Suprapubic skin (tissue), 4 donors: ENCODE data around the gene MINK1. TPM values are rescaled to one million over a fixed set of nuclear protein-coding genes. Genes with fewer than 3 reads are reported as not detected.

ENCODE experiments used
- DNase-seq, 2 donors: peaks; one replicate each; pipeline ENCODE4 v3.0.0-alpha.2; 2019; ENCODE audit warnings: low spot score in 2 of 2
- H3K27ac ChIP-seq: fragments of 200-600 bp; sonication (generic); one replicate; pipeline ENCODE4 v1.5.1; 2019
- H3K27me3 ChIP-seq: fragments of 200-600 bp; sonication (generic); one replicate; pipeline ENCODE4 v1.5.1; 2019
- H3K36me3 ChIP-seq: fragments of 200-600 bp; sonication (generic); one replicate; pipeline ENCODE4 v1.5.1; 2019
- H3K4me1 ChIP-seq: fragments of 200-600 bp; sonication (generic); one replicate; pipeline ENCODE4 v1.5.1; 2019
- H3K4me3 ChIP-seq: fragments of 200-600 bp; sonication (generic); one replicate; pipeline ENCODE4 v1.5.1; 2019; ENCODE audit warnings: mild to moderate bottlenecking
- H3K9me3 ChIP-seq: fragments of 200-600 bp; sonication (generic); one replicate; pipeline ENCODE4 v1.5.1; 2019
- CTCF ChIP-seq, 2 donors: fragments of 200-600 bp in 1 of 2; fragments of 450-650 bp in 1 of 2; sonication (generic) in 1 of 2; IDR thresholded peaks; one replicate each; pipeline ENCODE4 v1.5.1; 2016 to 2019; ENCODE audit warnings: antibody characterized with exemption in 2 of 2, mild to moderate bottlenecking in 1 of 2, moderate library complexity in 1 of 2
- EP300 ChIP-seq: sonication (generic); formaldehyde crosslinking; IDR thresholded peaks from one replicate; pipeline ENCODE4 v1.6.1; 2017; ENCODE audit warnings: antibody characterized with exemption
- POLR2A ChIP-seq, 2 donors: fragments of 450-650 bp; IDR thresholded peaks; one replicate each; pipeline ENCODE4 v1.6.1; 2017; ENCODE audit warnings: antibody characterized with exemption in 2 of 2, mild to moderate bottlenecking in 2 of 2, moderate library complexity in 2 of 2
- POLR2AphosphoS5 ChIP-seq, 3 donors: sonication (generic); formaldehyde crosslinking; IDR thresholded peaks; one replicate each; pipeline ENCODE4 v1.6.1; 2017; ENCODE audit warnings: antibody characterized with exemption in 3 of 3
- WGBS: methylation state at CpG from one replicate; pipeline ENCODE4 v1.1.5; 2018; 5-methylcytosine and 5-hydroxymethylcytosine counted together
- total RNA-seq, 4 donors: library from RNA; depleted of rRNA; stranded (reverse); fragments of >200 nt; gene quantifications; one replicate each; pipeline ENCODE4 v1.1.0, GENCODE V29; 2016

Gene MINK1
- total RNA-seq, 4 donors from 2014 or later: 141 to 352 (median 169) TPM

- 79% methylated on average over 20 of the region's 27 CpGs for WGBS
- no peaks in the 10 kb centered on the region for H3K27me3 ChIP-seq
- peaks cover 58% of the 10 kb centered on the region for H3K36me3 ChIP-seq
- TF ChIP-seq EP300 (no peak), POLR2A (IDR thresholded peaks at IDR 0.05) (no peak), POLR2AphosphoS5 (IDR thresholded peaks at IDR 0.05) (no peak), CTCF (IDR thresholded peaks at IDR 0.05) (no peak)
- DNase-seq: no peak
- no peak overlapping the region for H3K4me3 ChIP-seq
- H3K9me3 ChIP-seq: no peaks in the 10 kb centered on the region
- H3K4me1 ChIP-seq: peaks cover 28% of the 10 kb centered on the region
- no peak overlapping the region for H3K27ac ChIP-seq
Measured at GRCh38 chr17:4896332-4897197, 63.4 kb downstream of the MINK1 start.

- TF ChIP-seq POLR2AphosphoS5 (IDR thresholded peaks at IDR 0.05): no peak
- no peak for TF ChIP-seq EP300
- TF ChIP-seq POLR2A (IDR thresholded peaks at IDR 0.05): no peak
- no peak for TF ChIP-seq CTCF (IDR thresholded peaks at IDR 0.05)
- Histone ChIP-seq H3K9me3 (no peaks in the 10 kb centered on the region), H3K36me3 (peaks cover 51% of the 10 kb centered on the region), H3K4me3 (no peak overlapping the region), H3K27me3 (no peaks in the 10 kb centered on the region), H3K27ac (no peak overlapping the region), H3K4me1 (peaks cover 29% of the 10 kb centered on the region)
- peak in 1 of 2 donors; percentile 64 for DNase-seq
- 81% methylated on average over 10 of the region's 10 CpGs for WGBS
Measured at GRCh38 chr17:4897198-4897687, 64.1 kb downstream of the MINK1 start.

GRCh38 chr17:4897785-4898184 is 64.6 kb downstream of the MINK1 start:
- no peak for TF ChIP-seq CTCF (IDR thresholded peaks at IDR 0.05)
- no peak for TF ChIP-seq EP300
- TF ChIP-seq POLR2AphosphoS5 (IDR thresholded peaks at IDR 0.05): no peak
- TF ChIP-seq POLR2A (IDR thresholded peaks at IDR 0.05): no peak
- WGBS: 87% methylated on average over 5 of the region's 5 CpGs
- Histone ChIP-seq H3K27ac (no peak overlapping the region), H3K27me3 (no peaks in the 10 kb centered on the region), H3K9me3 (no peaks in the 10 kb centered on the region), H3K4me3 (no peak overlapping the region), H3K4me1 (peaks cover 34% of the 10 kb centered on the region), H3K36me3 (peaks cover 46% of the 10 kb centered on the region)
- DNase-seq: no peak

- Histone ChIP-seq H3K27me3 (no peaks in the 10 kb centered on the region), H3K4me1 (peaks cover 40% of the 10 kb centered on the region), H3K27ac (no peak overlapping the region), H3K9me3 (no peaks in the 10 kb centered on the region), H3K4me3 (peak overlapping the region; percentile 63), H3K36me3 (peaks cover 40% of the 10 kb centered on the region)
- TF ChIP-seq CTCF (IDR thresholded peaks at IDR 0.05) (no peak), POLR2A (IDR thresholded peaks at IDR 0.05) (no peak), POLR2AphosphoS5 (IDR thresholded peaks at IDR 0.05) (no peak), EP300 (no peak)
- WGBS: 72% methylated on average over 8 of the region's 8 CpGs
- no peak for DNase-seq
Measured at GRCh38 chr17:4898351-4898750, 65.2 kb downstream of the MINK1 start.

GRCh38 chr17:4898927-4899326 is 65.8 kb downstream of the MINK1 start:
- H3K4me1 ChIP-seq: peaks cover 45% of the 10 kb centered on the region
- no peaks in the 10 kb centered on the region for H3K27me3 ChIP-seq
- WGBS: no CpG with 5 or more reads among the region's 34 CpGs
- H3K4me3 ChIP-seq: peak overlapping the region; percentile 63
- H3K27ac ChIP-seq: peak overlapping the region; percentile 55
- no peaks in the 10 kb centered on the region for H3K9me3 ChIP-seq
- TF ChIP-seq EP300: no peak
- no peak for TF ChIP-seq POLR2AphosphoS5 (IDR thresholded peaks at IDR 0.05)
- no peak for TF ChIP-seq CTCF (IDR thresholded peaks at IDR 0.05)
- TF ChIP-seq POLR2A (IDR thresholded peaks at IDR 0.05): no peak
- no peak for DNase-seq
- H3K36me3 ChIP-seq: peaks cover 34% of the 10 kb centered on the region
